Activated T-helper 17 cell treated with anti-CD3 and anti-CD28 coated beads, Interleukin-2, amount 50 U/mL, for 72 hours (primary cell): ENCODE results near the gene ADARB1. TPM values are rescaled to one million over a fixed set of nuclear protein-coding genes. Genes with fewer than 3 reads are reported as not detected.

Source experiments
- ATAC-seq: fragments of 150-1000 bp; cut with Tn5 transposase; replicated peaks from 2 replicates; pipeline ENCODE4 v1.10.0; 2021; ENCODE audit warnings: mild to moderate bottlenecking, moderate library complexity
- H3K27ac Mint-ChIP-seq: one replicate; pipeline ENCODE4 v1.8.0; 2022; ENCODE audit warnings: mixed read lengths
- H3K27me3 Mint-ChIP-seq: one replicate; pipeline ENCODE4 v1.8.0; 2022; ENCODE audit warnings: mixed read lengths
- H3K36me3 Mint-ChIP-seq: one replicate; pipeline ENCODE4 v1.8.0; 2022; ENCODE audit warnings: low read depth, mild to moderate bottlenecking, mixed read lengths
- H3K4me1 Mint-ChIP-seq: one replicate; pipeline ENCODE4 v1.8.0; 2022; ENCODE audit warnings: mixed read lengths
- H3K4me3 Mint-ChIP-seq: one replicate; pipeline ENCODE4 v1.8.0; 2022; ENCODE audit warnings: mild to moderate bottlenecking, mixed read lengths
- H3K9me3 Mint-ChIP-seq: one replicate; pipeline ENCODE4 v1.8.0; 2022; ENCODE audit warnings: mixed read lengths
- total RNA-seq, 2 donors: library from RNA; stranded (reverse); gene quantifications; one replicate each; pipeline ENCODE4 v1.2.3, GENCODE V29; 2022

ADARB1 gene
- total RNA-seq, 2 donors from 2014 or later = 22.7 to 32.0 TPM

DNA sequence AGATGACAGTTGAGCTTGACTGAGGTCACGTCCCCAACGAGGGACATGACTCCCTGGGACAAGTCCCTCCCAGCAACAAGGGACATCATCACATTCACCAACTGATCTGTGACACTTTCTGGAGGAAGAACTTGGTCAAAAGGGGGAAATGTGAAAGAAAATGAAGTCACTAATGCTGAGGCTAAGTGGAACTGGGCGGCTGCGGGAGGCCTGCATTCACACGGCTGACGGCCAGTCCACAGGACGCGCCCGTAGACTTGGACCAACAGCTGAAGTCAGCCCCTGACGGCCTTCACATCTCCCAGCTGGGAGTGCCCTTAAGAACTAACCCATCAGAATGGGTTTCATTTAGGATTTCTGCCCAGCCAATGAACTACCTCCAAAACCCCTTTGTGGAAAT is 186.7 kb downstream of the ADARB1 start:
- peaks cover 22% of the 10 kb centered on the region for H3K36me3 Mint-ChIP-seq
- ATAC-seq = no peak
- H3K27ac Mint-ChIP-seq = no peak overlapping the region

DNA sequence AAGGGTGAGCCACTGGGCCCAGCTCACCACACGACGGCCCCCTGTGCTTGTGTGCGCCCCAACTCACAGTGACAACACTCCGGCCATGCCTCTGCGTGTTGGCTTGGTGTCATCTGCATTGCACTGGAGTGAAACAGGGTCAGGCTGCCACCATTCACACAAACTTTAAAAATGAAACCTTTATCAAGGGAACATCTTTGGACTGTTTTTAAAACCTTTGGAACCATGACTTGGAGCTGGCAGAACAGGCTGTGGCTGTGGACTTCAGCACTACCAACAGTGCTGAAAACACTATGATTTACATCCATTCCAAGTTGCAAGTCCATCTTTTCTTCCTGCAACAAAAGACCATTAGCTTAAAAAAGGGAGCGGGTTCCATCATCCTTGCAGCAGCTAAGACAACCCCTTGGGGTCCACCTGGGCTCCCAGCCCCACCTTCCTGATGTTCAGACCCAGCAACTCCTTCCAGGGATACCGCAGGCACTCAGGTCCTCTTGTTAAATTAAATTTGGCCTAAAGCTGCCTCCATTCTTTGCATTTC is 187.7 kb downstream of the ADARB1 start:
- Mint-ChIP-seq H3K9me3 (no peaks in the 10 kb centered on the region), H3K4me3 (no peak overlapping the region), H3K36me3 (peaks cover 31% of the 10 kb centered on the region), H3K27ac (no peak overlapping the region), H3K27me3 (no peaks in the 10 kb centered on the region), H3K4me1 (peaks cover 18% of the 10 kb centered on the region)
- no peak for ATAC-seq

More for the DNA sequence above, 186.7 kb downstream of the ADARB1 start:
- Mint-ChIP-seq H3K4me1 (peaks cover 10% of the 10 kb centered on the region), H3K4me3 (no peak overlapping the region), H3K27me3 (no peaks in the 10 kb centered on the region), H3K9me3 (no peaks in the 10 kb centered on the region)

DNA sequence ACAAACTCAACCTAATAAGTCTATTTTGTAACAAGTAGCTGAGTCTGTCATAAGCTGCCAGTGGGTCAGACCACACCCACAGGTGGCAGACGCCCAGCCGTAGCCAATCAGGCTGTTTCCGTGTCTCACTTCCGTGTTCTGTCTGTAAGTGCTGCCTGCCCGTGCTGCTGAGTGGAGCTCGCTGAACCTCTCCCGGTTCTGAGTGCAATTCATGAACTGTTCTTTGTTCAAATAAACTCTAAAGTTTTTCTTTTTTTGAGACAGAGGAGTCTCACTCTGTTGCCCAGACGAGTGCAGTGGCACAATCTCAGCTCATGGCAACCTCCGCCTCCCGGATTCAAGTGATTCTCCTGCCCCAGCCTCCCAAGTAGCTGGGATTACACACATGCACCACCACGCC is 188.2 kb downstream of the ADARB1 start:
- no peak for ATAC-seq
- peaks cover 36% of the 10 kb centered on the region for H3K36me3 Mint-ChIP-seq
- H3K4me1 Mint-ChIP-seq = peaks cover 23% of the 10 kb centered on the region
- no peak overlapping the region for H3K4me3 Mint-ChIP-seq
- no peaks in the 10 kb centered on the region for H3K27me3 Mint-ChIP-seq
- H3K9me3 Mint-ChIP-seq = no peaks in the 10 kb centered on the region
- H3K27ac Mint-ChIP-seq = no peak overlapping the region

DNA sequence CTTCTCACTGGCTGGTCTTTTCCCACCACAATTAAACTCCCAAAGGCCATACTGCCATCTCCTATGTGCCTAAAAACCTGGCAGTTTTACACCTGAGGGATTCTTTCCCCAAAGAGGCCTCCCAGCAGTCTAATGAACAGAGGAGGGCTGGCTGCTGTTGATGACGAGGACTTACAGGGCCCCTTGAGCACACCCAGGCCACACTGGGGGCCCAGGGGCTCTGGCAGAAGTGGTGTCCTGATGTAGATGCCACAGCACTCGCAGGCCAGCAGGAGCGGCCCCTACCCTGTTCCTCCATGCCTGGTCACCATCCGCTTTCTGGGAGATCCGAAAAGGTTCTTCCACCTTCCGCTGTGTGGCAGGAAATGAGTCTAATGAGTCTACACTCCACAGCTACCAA is 189.2 kb downstream of the ADARB1 start:
- ATAC-seq = no peak
- no peaks in the 10 kb centered on the region for H3K9me3 Mint-ChIP-seq
- peaks cover 41% of the 10 kb centered on the region for H3K36me3 Mint-ChIP-seq
- H3K4me1 Mint-ChIP-seq = peaks cover 23% of the 10 kb centered on the region
- H3K27ac Mint-ChIP-seq = no peak overlapping the region
- H3K27me3 Mint-ChIP-seq = no peaks in the 10 kb centered on the region
- no peak overlapping the region for H3K4me3 Mint-ChIP-seq

DNA sequence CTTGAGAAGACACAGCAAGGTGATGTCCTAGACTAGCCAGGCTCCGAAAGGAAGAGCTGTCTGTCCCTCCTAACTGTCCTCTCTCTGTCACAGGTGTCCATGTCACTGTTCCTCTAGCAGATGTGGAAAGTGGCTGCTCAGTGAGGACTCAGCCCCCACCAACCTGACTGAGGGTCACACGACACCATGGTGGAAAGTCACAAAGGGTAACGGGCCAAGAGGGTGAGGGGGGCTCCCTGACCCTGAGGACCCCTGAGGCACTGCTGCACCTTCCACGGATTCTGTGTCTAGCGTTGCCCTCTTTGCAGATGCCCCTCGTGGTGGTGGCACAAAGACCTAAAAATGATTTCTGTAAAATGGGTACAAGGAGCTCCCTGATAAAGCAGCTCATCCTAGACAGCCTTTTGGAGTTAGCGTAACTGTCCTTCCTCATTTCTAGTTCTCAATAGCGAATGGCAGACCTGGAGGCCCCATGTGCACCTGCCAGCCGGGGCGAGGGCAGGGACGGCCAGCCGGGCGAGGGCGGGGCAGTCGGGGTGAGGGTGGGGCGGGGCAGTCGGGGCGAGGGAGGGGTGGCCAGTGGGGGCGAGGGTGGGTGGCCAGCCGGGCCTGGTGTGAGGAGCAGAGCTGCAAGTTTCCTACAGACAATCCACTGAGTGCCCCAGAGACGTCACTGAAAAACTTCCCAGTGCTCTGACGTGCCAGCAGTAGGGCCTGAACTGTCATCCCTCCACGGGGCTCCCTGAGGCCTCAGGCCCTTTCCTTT is 189.9 kb downstream of the ADARB1 start:
- H3K9me3 Mint-ChIP-seq = no peaks in the 10 kb centered on the region
- ATAC-seq = no peak
- H3K36me3 Mint-ChIP-seq = peaks cover 41% of the 10 kb centered on the region
- no peak overlapping the region for H3K27ac Mint-ChIP-seq
- no peaks in the 10 kb centered on the region for H3K27me3 Mint-ChIP-seq
- H3K4me3 Mint-ChIP-seq = no peak overlapping the region
- peaks cover 23% of the 10 kb centered on the region for H3K4me1 Mint-ChIP-seq

DNA sequence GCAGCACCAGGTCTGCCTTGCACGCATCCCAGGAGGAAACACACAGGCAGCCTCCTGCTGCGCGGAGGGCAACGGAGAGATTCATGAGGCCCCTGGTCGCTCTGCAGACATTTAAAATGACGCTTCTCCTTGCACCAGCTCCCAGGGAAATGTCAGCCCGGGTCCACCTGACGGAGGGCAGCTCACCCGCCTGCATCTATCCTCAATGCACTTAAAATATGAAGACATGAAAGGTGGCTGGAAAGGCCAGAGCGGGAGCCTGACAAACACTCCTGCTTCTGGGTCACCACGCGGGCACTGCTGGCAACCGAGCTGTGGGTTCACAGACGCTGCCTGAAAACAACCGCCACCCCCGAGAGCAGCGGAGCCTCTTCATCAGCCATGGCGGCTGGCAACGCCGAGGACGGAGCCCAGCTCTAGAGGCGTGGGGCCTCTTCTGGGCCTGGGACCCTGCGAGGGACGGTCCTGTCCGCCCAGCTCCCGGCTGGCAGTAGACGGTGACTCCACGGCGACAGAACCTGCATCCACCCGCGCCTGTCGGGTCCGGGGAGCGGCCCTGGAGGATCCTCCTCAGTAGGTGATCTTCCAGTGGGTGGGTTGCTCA is 190.6 kb downstream of the ADARB1 start:
- Mint-ChIP-seq H3K9me3 (no peaks in the 10 kb centered on the region), H3K4me1 (peaks cover 23% of the 10 kb centered on the region), H3K4me3 (no peak overlapping the region), H3K36me3 (peaks cover 41% of the 10 kb centered on the region), H3K27me3 (no peaks in the 10 kb centered on the region), H3K27ac (no peak overlapping the region)
- no peak for ATAC-seq

DNA sequence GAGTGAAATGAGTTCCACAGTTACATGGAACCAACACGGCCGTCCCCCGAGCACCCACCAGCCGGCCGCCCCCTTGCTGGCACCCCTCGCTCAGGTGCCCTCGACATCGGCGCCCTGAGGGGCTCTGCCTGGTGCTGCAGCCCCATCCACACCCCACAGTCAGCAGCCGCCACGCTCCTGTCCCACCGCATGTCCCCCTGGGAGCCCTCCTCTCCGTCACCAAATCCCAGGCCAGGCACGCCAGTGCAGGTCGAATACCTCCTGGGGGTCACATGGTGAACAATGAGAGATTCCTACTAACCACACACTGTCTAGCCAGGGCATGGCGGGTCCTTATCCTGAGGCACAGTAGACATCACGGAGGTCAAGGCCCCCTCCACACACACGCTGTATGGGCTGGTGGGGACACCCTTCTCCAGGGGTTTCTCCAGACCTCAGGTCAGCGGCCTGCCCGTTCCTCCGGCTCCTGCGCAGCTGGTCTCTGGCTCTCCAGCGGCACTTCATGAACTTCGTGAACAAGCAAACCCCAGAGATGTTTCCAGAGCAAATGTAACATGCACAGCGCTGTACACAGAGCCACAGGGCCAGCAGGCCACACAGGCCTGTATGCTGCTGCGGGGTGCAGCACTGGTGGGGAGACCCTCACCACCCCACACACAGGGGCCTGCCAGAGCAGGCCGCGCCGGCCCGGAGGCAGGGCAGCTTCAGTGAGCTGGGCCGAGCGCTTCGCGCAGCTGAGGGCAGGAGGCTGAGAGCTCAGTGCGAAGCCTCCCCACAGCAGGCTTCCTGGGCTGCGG is 191.5 kb downstream of the ADARB1 start:
- Mint-ChIP-seq H3K9me3 (no peaks in the 10 kb centered on the region), H3K36me3 (peaks cover 41% of the 10 kb centered on the region), H3K27ac (no peak overlapping the region), H3K4me1 (peaks cover 23% of the 10 kb centered on the region), H3K27me3 (no peaks in the 10 kb centered on the region), H3K4me3 (peak overlapping the region; percentile 32)
- ATAC-seq = no peak

DNA sequence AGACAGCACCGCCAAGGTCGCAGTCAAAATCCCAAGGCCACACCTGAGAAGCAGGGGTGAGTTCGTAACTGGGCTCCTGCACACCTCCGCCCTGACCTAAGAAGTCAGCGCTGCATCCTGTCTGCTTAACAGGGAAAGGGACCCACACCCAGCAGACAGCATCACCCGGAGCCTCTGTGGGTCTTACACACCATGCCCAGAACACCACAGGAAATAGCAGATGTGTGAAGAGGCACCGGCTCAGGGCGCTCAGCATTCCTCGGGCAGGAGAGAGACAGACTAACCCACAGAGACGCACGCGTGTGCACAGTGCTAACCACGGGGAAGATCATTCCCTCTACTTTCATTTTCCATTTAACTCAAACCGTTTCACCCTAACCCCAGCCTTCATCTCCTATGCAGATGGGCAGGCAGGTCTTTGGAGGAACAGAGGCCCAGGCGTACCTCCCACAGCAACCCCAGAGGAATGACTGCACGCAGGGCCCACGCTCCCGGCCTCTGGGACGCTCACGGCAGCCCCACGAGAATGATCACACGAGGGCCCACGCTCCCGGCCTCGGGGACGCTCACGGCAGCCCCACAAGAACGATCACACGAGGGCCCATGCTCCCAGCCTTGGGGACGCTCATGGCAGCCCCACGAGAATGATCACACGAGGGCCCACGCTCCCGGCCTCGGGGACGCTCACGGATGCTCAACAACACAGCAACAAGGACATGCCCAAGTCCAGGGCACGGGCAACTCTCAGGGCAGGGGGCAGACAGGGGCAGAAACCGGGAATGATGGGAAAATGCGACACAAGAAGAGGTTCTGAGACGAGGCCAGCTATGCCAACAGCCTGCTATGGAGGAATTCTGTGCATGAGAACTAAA is 192.4 kb downstream of the ADARB1 start:
- Mint-ChIP-seq H3K4me3 (peak overlapping the region; percentile 32), H3K36me3 (peaks cover 41% of the 10 kb centered on the region), H3K27ac (no peak overlapping the region), H3K4me1 (peaks cover 23% of the 10 kb centered on the region), H3K27me3 (no peaks in the 10 kb centered on the region), H3K9me3 (no peaks in the 10 kb centered on the region)
- peak; percentile 91 for ATAC-seq

DNA sequence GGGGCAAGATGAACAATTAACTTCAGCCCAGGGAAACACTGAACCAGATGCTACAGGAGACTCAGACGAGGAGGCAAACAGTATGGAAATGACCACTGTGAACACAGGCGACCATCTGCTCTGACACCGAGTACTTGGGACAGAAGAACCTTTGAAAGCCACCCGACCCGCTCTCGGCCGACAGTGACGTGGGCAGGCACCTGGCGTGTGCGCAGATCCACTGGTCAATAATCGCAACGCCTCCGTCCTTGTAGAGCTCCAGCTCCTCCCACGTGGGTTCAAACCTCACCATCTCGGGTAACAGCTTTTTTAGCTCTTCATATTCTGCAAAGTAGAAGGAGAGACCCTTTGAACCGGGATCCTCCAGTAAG is 193.0 kb downstream of the ADARB1 start:
- H3K4me3 Mint-ChIP-seq = no peak overlapping the region
- peaks cover 23% of the 10 kb centered on the region for H3K4me1 Mint-ChIP-seq
- peaks cover 41% of the 10 kb centered on the region for H3K36me3 Mint-ChIP-seq
- no peaks in the 10 kb centered on the region for H3K27me3 Mint-ChIP-seq
- H3K9me3 Mint-ChIP-seq = no peaks in the 10 kb centered on the region
- no peak overlapping the region for H3K27ac Mint-ChIP-seq
- no peak for ATAC-seq

DNA sequence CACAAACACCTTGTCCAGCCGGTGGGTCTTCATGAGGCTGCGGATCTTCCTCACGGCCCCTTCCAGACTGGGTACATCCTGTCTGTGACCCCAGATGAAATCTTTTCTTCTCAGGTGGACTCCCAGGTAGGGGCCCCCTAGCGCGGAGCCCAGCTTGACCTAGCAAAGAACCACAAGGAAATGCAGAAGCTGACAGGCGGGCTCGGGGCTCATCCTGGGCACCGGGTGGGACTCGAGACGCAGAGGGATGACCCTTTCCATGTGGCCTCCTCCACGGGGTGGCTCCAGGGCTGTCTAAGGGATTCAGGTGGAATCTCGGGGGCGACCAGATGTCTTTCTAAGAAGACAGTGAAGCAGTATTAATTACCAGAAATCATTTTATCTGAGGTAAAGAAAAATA is 195.5 kb downstream of the ADARB1 start:
- H3K27ac Mint-ChIP-seq = no peak overlapping the region
- H3K27me3 Mint-ChIP-seq = no peaks in the 10 kb centered on the region
- H3K4me3 Mint-ChIP-seq = no peak overlapping the region
- H3K36me3 Mint-ChIP-seq = peaks cover 23% of the 10 kb centered on the region
- ATAC-seq = no peak
- H3K4me1 Mint-ChIP-seq = peaks cover 16% of the 10 kb centered on the region
- H3K9me3 Mint-ChIP-seq = no peaks in the 10 kb centered on the region

DNA sequence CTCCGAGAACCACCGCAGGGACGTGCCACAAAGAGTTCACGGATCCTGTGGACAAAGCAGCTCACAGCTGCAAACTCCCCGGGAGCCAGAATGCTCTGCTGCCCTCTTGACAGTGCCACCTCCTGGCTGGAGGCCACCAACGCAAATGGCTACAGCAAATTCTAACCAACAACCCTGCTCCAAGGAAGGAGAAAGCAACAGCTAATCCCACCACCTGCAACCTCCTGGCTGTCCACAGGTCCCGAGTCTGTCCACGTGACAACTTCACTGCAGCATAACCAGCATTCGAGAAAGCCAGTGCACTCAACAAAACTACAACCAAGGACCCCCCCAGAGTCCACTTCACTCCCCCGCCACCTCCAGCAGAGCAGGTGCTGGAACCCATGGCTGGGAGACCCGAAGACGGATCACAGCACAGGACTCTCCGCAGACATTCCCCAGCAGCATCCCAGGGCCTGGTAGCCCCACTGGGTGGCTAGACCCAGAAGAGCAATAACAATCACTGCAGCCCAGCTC is 196.0 kb downstream of the ADARB1 start:
- H3K36me3 Mint-ChIP-seq = peaks cover 19% of the 10 kb centered on the region
- no peak for ATAC-seq
- no peak overlapping the region for H3K4me3 Mint-ChIP-seq
- no peaks in the 10 kb centered on the region for H3K27me3 Mint-ChIP-seq
- H3K9me3 Mint-ChIP-seq = no peaks in the 10 kb centered on the region
- no peak overlapping the region for H3K27ac Mint-ChIP-seq
- peaks cover 16% of the 10 kb centered on the region for H3K4me1 Mint-ChIP-seq
